GM04504 (cell line): ENCODE results near the gene AKAP13.

Source experiments
- DNase-seq: peaks from one replicate; pipeline ENCODE4 v3.0.0-alpha.2; 2012; ENCODE audit warnings: low read depth

AKAP13 gene

DNA sequence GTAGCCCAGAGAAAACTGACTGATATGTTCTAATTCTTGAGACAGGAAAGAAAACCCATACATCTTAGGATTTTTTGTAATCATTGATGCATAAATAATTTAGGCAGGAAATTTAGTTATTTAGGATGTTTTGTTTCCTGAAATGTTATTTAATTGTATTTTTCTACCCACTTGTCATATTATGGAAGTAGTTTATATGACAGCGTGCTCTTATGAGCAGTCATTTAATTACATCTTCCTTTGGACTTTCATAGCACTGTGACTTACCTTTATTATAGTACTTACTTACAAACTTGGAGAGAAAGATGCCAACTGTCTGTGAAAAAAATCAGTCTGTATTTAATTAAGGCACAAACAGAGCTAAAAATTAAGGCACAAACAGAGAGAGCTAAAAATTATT lies 65.0 kb downstream of the AKAP13 start:
- no peak for DNase-seq

DNA sequence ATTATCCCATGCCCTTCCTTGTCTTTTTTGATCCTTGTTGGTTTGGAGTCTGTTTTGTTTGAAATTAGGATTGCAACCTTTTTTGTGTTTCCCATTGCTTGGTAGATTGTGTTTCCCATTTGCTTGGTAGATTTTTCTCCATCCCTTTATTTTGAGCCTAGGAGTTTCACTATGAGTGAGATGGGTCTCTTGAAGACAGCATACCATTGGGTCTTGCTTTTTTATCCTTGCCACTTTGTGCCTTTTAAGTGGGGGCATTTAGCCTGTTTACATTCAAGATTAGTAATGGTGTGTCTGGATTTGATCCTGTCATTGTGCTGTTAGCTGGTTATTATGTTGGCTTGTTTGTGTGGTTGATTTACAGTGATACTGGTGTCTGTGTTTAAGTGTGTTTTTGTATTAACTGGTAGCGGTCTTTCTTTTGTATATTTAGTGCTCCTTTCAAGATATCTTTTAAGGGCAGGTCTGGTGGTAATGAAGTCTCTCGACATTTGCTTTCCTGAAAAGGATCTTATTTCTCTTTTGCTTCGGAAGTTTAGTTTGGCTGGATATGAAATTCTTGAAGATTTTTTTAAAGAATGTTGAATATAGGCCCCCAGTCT lies 70.8 kb downstream of the AKAP13 start:
- no peak for DNase-seq

DNA sequence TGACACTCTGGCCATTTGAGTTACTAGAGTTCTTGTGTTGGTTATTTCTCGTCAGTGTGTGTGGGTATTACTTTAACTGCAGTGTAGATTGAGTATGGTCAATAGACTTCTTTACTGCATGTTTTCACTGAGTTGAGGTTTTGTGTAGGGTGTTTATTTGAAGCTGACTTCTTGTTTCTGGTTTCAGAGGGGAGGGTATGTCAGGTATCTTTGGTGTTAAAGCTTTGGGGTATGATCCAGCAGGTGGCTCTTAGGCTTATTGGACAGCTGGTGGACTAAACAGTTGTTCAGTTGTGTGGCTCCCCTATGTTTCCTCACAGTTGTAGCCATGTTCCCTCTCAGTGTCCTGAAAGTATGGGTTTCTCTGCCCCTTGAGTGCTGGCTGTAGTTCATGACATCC lies 72.0 kb downstream of the AKAP13 start:
- DNase-seq = no peak

DNA sequence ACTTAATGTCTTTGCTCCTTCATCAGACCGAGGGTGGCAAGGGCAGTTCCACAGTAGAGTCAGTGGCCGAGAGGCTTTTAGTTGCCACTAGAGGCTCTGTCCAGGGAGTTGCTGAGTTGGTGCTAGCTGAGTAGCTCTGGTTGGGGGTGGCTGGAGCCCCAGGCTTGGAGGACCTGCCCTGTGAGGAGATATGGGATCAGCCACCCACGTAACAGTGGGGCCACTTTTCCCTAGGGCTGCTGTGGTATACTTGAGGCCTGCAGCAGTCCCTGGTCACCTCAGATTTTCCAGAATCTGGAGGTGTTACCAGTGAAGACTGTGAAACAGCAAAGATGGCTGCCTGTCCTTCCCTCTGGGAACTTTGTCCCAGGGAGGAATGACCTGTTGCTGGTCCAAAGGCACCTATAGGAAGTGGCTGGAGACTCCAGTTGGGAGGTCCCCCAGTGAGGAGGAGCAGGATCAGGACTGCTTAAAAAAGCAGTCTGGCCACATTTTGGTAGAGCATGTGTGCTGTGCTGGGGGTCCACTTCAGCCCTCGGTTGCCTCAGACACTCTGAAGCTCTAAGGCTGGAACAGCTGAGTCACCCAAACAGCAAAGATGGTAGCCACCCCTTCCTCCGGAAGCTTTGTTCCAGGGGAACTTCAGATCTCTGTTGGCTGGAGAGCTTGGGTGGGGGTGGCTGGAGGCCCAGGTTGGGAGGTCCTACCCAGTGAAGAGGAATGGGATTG lies 72.9 kb downstream of the AKAP13 start:
- no peak for DNase-seq

DNA sequence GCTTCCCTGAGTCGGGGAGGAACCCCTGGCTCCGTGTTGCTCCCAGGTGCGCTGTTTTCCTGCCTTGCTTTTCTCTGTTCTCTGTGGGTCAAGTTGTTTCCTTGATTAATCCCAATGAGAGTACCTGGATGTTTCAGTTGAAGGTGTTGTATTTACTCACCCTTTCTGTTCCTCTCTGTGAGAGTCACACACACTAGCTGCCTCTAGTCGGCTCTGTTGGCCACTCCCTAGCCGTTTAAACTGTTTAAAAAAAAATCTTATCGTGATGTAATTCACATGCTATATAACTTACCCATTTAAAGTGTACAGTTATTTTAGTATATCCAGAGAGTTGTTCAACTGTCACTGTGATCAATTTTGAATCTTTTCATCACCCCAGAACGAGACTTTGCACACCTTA lies 74.0 kb downstream of the AKAP13 start:
- no peak for DNase-seq

DNA sequence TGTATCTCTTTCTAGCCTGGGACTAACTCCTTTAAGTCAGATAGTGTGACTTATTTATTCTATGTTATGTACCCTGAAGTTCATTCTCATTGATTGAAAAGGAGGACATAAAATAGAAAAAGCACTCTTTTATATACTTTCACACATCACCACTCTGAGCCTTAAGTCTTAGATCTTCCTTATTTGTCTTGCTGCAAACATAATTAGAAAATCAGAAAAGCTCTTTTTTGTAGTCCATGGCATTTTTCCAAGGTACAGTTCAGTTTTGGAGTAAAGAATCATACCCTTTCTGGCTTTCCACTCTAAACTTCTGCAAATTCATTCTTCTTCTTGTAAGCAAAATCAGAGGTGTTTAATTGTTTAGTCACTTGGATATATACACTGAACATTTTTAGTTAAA lies 75.5 kb downstream of the AKAP13 start:
- no peak for DNase-seq

- no peak for DNase-seq
Observed at GRCh38 chr15:85456798-85457197, 76.4 kb downstream of the AKAP13 start.

- DNase-seq = no peak
Observed at GRCh38 chr15:85457392-85457968, 77.1 kb downstream of the AKAP13 start.

DNA sequence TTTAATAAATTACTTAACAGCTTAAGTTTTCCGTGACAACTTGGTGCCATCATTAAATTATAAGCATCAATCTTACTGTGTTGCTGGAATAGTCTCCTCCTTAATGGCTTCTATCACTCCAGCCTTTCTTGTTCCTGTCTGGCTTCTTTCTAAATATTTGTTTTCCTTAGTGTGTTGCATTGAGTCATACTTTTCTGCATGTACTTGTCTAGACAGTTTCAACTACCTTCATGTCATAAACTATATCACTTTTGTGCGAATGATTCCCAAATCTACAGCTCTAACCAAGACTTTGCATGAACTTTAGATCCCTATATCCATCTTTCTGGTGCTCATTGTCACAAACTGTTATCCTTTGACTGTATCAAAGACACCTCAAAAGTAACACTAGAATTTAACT lies 78.4 kb downstream of the AKAP13 start:
- no peak for DNase-seq

DNA sequence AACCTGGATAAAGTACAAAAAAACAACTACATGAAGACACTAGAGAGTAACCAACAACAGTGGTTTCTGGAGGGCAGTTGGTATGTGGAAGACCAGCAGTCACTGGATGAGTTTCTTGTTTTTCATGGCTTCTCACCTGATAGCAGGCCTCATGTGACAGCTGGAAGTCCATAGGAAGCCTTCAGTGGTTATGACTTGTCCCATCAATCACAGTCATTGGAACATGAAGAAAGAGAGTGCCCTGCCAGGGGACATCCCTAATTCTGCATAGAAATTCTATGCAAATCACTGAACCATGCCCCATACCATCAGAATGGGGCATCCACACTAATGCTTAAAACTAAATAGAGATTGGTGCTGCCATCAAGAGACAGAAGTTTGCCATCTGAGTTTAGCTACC lies 81.6 kb downstream of the AKAP13 start:
- DNase-seq = no peak

DNA sequence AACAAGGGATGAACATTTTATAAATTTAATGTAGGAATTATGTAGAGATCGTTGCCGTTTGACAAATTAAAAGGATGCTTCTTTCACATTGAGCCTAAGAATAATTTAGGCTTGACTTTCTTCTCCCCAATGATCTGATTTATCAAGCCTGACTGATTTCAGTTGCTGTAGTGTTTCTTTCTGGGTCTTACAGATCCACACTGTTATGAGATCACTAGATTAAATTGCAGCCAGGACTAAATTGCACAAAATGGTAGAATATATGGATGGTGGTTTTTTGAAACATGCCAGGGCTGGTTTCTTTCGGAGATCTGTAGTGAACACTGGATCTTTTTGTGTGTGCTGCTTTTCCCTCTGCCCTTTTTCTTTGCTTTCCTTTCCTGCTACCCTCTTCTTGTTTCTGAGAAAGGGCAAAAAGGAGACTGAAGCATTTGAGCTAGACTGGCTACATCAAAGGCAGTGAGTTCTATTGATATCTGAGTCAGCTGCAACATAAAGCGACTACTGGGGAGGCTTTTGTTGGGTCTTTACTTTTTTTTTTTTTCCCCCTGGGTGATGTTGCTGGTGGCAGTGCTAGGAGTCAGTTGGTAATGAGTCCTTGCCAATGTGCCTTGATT lies 83.0 kb downstream of the AKAP13 start:
- no peak for DNase-seq

- no peak for DNase-seq
Observed at GRCh38 chr15:85463976-85464375, 83.6 kb downstream of the AKAP13 start.

- DNase-seq = no peak
Observed at GRCh38 chr15:85464471-85464870, 84.1 kb downstream of the AKAP13 start.

- no peak for DNase-seq
Observed at GRCh38 chr15:85470563-85471271, 90.3 kb downstream of the AKAP13 start.

GRCh38 chr15:85472349-85472748 lies 91.9 kb downstream of the AKAP13 start:
- DNase-seq = no peak

GRCh38 chr15:85473455-85473854 lies 93.1 kb downstream of the AKAP13 start:
- DNase-seq = no peak

GRCh38 chr15:85474700-85475316 lies 94.4 kb downstream of the AKAP13 start:
- DNase-seq = no peak

DNA sequence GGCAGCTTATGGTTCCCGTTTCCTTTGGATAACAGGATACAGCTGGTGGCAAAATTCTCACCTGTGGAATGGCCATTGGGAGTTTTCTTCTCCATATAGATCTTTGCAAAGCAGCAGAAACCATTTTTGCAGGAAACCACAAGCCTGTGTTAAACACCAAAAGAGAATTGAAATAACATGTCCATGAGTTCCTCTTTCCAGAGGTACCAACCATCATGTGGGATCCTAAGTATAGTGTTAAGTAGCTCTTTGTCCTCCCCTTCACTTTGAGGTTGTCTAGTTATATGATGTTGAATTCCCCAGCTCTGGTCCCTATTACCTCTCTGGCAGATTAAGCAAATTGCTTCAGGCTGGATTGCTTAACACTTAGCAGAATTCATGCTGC lies 94.9 kb downstream of the AKAP13 start:
- DNase-seq = no peak

DNA sequence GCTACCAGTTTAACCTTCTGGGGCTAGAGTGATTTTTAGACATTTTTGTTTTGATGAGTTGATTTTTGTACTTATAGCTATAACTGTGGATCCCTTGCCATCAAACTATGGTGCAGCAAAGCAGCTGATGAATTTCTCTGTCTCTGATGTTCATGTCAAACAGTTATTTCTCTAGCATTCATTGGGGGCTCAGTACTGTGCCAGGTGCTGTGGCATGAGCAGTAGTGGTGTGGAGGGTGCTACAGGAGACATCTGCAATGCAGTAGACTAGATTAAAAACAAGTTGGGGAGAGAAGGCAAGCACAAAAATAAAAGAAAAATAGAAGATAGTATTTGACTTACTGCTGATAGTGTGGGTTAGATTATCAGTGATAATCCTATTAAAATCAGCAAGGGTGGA lies 95.3 kb downstream of the AKAP13 start:
- DNase-seq = no peak

GRCh38 chr15:85477061-85477460 lies 96.7 kb downstream of the AKAP13 start:
- DNase-seq = no peak

DNA sequence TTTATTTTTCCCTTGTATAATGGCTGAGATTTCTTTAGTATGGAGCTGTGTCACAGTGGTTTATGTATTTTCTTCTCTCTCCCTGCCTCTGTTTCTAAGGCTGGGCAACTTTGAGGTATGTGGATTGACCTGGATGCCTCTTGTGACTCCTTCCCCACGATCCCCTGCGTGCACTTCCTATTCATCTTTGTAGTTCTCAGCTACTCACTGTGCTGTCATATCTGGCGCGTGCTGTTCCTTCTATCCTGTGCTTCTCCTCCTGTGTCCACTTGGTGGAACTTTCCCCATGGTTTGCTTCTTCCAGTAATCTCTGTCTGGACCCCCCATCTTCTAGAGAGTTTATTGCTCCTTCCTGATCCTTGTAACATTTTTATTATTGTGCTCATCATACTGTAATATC lies 97.3 kb downstream of the AKAP13 start:
- no peak for DNase-seq

DNA sequence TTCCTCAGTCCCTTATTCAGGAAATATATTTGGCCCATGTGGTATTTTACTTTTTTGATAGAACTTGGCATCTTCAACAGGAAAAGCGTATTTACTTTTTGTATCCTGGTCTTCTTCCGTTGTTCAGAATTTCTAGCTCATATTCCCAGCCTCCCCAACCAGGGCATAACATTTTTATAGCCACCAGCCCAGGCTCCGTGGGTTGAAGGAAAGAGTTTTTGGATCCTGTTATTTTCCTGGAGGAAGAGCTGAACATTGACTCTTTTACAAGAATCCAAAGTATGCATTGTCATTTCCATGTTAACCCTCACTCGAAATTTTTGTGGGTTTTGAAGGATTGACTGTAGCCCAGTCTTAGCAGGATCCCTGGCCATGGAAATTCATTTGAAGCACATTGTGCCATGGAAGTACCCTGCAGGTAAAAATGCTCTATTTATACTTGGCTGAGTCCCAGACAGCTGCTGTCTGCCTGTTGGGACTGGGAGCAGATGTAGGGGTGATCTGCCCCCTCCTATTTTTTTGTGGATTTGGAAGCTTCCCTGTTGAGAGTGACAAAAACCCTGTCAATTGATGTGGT lies 98.8 kb downstream of the AKAP13 start:
- DNase-seq = no peak
